HUES64 (cell line): ENCODE measurements around the gene KCP.
A peak's percentile ranks its signal among the peaks of the same experiment; 100 is the strongest.

Source experiments
- H3K27ac ChIP-seq: 2 replicates; pipeline ENCODE4 v1.7.0; 2013; ENCODE audit warnings: low read depth, low read length, inconsistent platforms
- H3K27me3 ChIP-seq: 2 replicates; pipeline ENCODE4 v1.6.1; 2013; ENCODE audit warnings: mild to moderate bottlenecking, low read length; ENCODE audit not compliant: insufficient read depth
- H3K36me3 ChIP-seq: 2 replicates; pipeline ENCODE4 v1.6.1; 2013; ENCODE audit warnings: mild to moderate bottlenecking, low read length; ENCODE audit not compliant: insufficient read depth
- H3K4me1 ChIP-seq: 2 replicates; pipeline ENCODE4 v1.6.1; 2013; ENCODE audit warnings: mild to moderate bottlenecking, low read length, moderate library complexity; ENCODE audit not compliant: insufficient read depth
- H3K4me3 ChIP-seq: 2 replicates; pipeline ENCODE4 v1.5.1; 2013; ENCODE audit warnings: mild to moderate bottlenecking, low read length, moderate library complexity
- H3K9ac ChIP-seq: 2 replicates; pipeline ENCODE4 v1.6.1; 2013; ENCODE audit warnings: mild to moderate bottlenecking, low read depth, low read length
- H3K9me3 ChIP-seq: 2 replicates; pipeline ENCODE4 v1.6.1; 2013; ENCODE audit warnings: low read depth, low read length; ENCODE audit not compliant: insufficient read depth
- WGBS: fragments of 150-250, 120-280 bp; methylation state at CpG from one replicate; pipeline ENCODE4 v1.1.7; 2013; ENCODE audit warnings: missing lambda C conversion rate; 5-methylcytosine and 5-hydroxymethylcytosine counted together

The KCP gene

GRCh38 chr7:128899392-128899791, 11.1 kb downstream of the KCP start:
- Histone ChIP-seq H3K27me3 (no peaks in the 10 kb centered on the region), H3K9me3 (peaks cover 11% of the 10 kb centered on the region), H3K4me1 (no peaks in the 10 kb centered on the region), H3K36me3 (no peaks in the 10 kb centered on the region; the same call in 1 of the 2 replicates), H3K4me3 (no peak overlapping the region), H3K9ac (no peak overlapping the region), H3K27ac (no peak overlapping the region)

GRCh38 chr7:128895320-128895719, 15.2 kb downstream of the KCP start:
- H3K4me1 ChIP-seq: no peaks in the 10 kb centered on the region
- no peak overlapping the region for H3K27ac ChIP-seq
- no peak overlapping the region for H3K9ac ChIP-seq
- no peaks in the 10 kb centered on the region; the same call in 1 of the 2 replicates for H3K36me3 ChIP-seq
- H3K9me3 ChIP-seq: peaks cover 11% of the 10 kb centered on the region
- H3K27me3 ChIP-seq: peaks cover 13% of the 10 kb centered on the region
- H3K4me3 ChIP-seq: no peak overlapping the region
- WGBS: 88% methylated on average over 3 of the region's 3 CpGs

DNA sequence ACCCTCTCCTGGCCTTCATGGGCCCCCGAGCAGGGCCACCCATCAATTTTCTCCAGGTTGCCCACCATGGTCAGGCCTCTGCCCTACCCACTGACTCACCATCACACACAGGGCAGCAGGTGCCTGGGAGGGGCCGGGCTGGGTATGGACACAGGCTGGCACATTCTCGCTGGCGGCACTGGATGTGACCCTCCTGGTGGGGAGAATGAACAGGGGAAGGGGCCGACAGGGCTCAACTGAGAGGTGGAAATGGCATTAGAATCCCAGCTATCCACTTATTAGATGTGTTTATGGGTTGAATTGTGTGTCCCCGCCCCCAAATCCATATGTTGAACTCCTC, 16.4 kb downstream of the KCP start:
- Histone ChIP-seq H3K9me3 (peaks cover 7% of the 10 kb centered on the region), H3K4me1 (no peaks in the 10 kb centered on the region), H3K36me3 (no peaks in the 10 kb centered on the region; the same call in 1 of the 2 replicates), H3K27me3 (peaks cover 15% of the 10 kb centered on the region), H3K27ac (no peak overlapping the region), H3K9ac (no peak overlapping the region), H3K4me3 (no peak overlapping the region)
- 90% methylated on average over 5 of the region's 6 CpGs for whole genome bisulfite sequencing

GRCh38 chr7:128893251-128894100, 17.0 kb downstream of the KCP start:
- Histone ChIP-seq H3K36me3 (no peaks in the 10 kb centered on the region), H3K9ac (no peak overlapping the region), H3K9me3 (0 out of 2 replicates have a peak, but pooled peaks cover under 1% of the 10 kb centered on the region), H3K27me3 (peaks cover 15% of the 10 kb centered on the region), H3K4me1 (no peaks in the 10 kb centered on the region), H3K4me3 (no peak overlapping the region), H3K27ac (no peak overlapping the region)
- 93% methylated on average over 23 of the region's 23 CpGs for WGBS

GRCh38 chr7:128892521-128893250, 17.8 kb downstream of the KCP start:
- no peaks in the 10 kb centered on the region for H3K9me3 ChIP-seq
- H3K4me1 ChIP-seq: no peaks in the 10 kb centered on the region
- H3K36me3 ChIP-seq: no peaks in the 10 kb centered on the region
- no peak overlapping the region for H3K9ac ChIP-seq
- 90% methylated on average over 13 of the region's 13 CpGs for WGBS
- H3K27me3 ChIP-seq: peaks cover 15% of the 10 kb centered on the region
- no peak overlapping the region for H3K27ac ChIP-seq
- no peak overlapping the region for H3K4me3 ChIP-seq

DNA sequence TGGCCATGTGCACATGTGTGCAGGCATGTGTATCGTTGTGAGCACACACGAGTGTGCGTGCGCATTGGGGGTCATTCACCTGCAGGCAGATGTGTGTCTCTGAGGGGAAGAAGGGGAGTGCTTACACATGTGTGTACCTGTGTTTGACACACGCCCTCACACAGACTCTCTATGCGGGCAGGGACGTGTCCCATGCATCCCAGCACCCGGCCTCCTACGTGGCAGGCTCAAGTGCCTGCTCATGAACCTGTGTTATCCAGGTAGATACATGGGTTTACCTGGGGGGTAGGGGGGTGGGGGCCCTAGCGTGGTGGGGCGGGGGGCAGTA, 18.6 kb downstream of the KCP start:
- no peak overlapping the region for H3K27ac ChIP-seq
- 95% methylated on average over 10 of the region's 11 CpGs for WGBS
- H3K4me3 ChIP-seq: peak overlapping the region; percentile 56; the same call in 1 of the 2 replicates

GRCh38 chr7:128891110-128891941, 19.2 kb downstream of the KCP start:
- H3K4me3 ChIP-seq: peak overlapping the region; percentile 56
- no peak overlapping the region for H3K27ac ChIP-seq
- no peaks in the 10 kb centered on the region for H3K9me3 ChIP-seq
- no peaks in the 10 kb centered on the region for H3K4me1 ChIP-seq
- no peak overlapping the region for H3K9ac ChIP-seq
- 45% methylated on average over 36 of the region's 41 CpGs for WGBS
- peaks cover 15% of the 10 kb centered on the region for H3K27me3 ChIP-seq
- no peaks in the 10 kb centered on the region for H3K36me3 ChIP-seq

More for the DNA sequence above, 18.6 kb downstream of the KCP start:
- H3K4me1 ChIP-seq: no peaks in the 10 kb centered on the region
- peaks cover 15% of the 10 kb centered on the region for H3K27me3 ChIP-seq
- no peaks in the 10 kb centered on the region for H3K36me3 ChIP-seq
- no peaks in the 10 kb centered on the region for H3K9me3 ChIP-seq
- no peak overlapping the region for H3K9ac ChIP-seq

GRCh38 chr7:128890306-128891109, 20.0 kb downstream of the KCP start:
- Histone ChIP-seq H3K36me3 (no peaks in the 10 kb centered on the region), H3K9me3 (no peaks in the 10 kb centered on the region), H3K4me3 (peak overlapping the region; percentile 56), H3K9ac (no peak overlapping the region), H3K4me1 (no peaks in the 10 kb centered on the region), H3K27ac (no peak overlapping the region), H3K27me3 (peaks cover 15% of the 10 kb centered on the region)
- 47% methylated on average over 59 of the region's 67 CpGs for WGBS

DNA sequence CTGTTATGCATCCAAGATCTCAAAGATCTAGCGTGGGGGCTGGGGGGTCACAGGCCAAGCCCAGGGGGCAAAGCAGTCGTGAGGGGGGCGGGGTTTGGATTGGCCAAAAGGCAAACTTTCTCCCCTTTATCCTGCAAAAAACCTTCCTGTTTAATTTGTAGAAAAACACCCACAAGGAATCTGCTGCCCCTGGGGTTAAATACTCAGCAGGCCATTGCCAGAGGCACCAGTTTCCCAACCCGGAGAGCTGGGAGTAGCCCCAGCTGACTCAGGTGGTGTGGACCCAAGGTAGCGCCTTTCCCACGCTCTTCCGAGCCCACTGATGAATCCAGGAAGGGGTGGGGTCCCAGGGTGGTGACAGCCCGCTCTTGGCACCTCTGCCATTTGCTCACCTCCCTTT, 21.4 kb downstream of the KCP start:
- Histone ChIP-seq H3K27me3 (peaks cover 15% of the 10 kb centered on the region), H3K4me3 (no peak overlapping the region), H3K9me3 (no peaks in the 10 kb centered on the region), H3K27ac (peak overlapping the region; percentile 28; the same call in 1 of the 2 replicates), H3K9ac (no peak overlapping the region), H3K4me1 (no peaks in the 10 kb centered on the region), H3K36me3 (no peaks in the 10 kb centered on the region)
- 49% methylated on average over 8 of the region's 8 CpGs for WGBS

DNA sequence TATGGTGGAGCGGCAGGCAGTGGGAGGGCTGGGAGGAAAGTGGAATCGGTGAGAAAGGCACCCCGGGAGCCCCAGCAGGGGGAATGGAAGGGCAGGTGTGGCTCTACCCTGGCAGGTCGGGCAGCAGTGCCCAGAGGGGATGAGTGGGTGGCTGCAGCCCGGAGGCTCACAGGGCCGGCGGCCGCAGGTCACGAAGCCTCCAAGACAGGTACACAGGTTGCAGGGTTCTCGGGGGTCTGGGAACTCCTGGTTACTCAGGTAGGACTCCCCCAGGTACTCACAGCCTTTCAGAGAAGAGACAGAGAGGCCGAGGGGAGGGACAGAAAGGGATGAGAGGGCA, 21.8 kb downstream of the KCP start:
- peaks cover 15% of the 10 kb centered on the region for H3K27me3 ChIP-seq
- peak overlapping the region; percentile 28; the same call in 1 of the 2 replicates for H3K27ac ChIP-seq
- no peak overlapping the region for H3K9ac ChIP-seq
- H3K36me3 ChIP-seq: no peaks in the 10 kb centered on the region
- no peaks in the 10 kb centered on the region for H3K4me1 ChIP-seq
- 64% methylated on average over 11 of the region's 11 CpGs for WGBS
- no peak overlapping the region for H3K4me3 ChIP-seq
- H3K9me3 ChIP-seq: no peaks in the 10 kb centered on the region
